GM21576 (cell line): ENCODE results near the gene TAF8.
"Not testable (repeated sequence)": the region's sequence is repeated elsewhere in the genome, so short reads cannot be mapped to it uniquely, and the experiment has no call there.

ENCODE experiments used
- ATAC-seq: cut with Tn5 transposase; IDR thresholded peaks from one replicate; pipeline ENCODE4 v1.9.1; 2021; ENCODE audit warnings: mild to moderate bottlenecking, moderate library complexity; ENCODE audit not compliant: unreplicated experiment

TAF8 gene

GRCh38 chr6:42050297-42051267 is at the start of gene TAF8:
TAF8 (plus strand) TSS chr6:42050524; CDS start chr6:42050542, 18 bp downstream.
- ATAC-seq: peak; percentile 65

- ATAC-seq: no peak
Measured at GRCh38 chr6:42001506-42001905, 48.8 kb upstream of the TAF8 start.

GRCh38 chr6:42003658-42004057 is 46.7 kb upstream of the TAF8 start:
- not testable (repeated sequence) for ATAC-seq

GRCh38 chr6:42007286-42008137 is 42.8 kb upstream of the TAF8 start:
- no peak for ATAC-seq

GRCh38 chr6:42008138-42008528 is 42.2 kb upstream of the TAF8 start:
- not testable (repeated sequence) for ATAC-seq

- ATAC-seq: no peak
Measured at GRCh38 chr6:42009844-42010184, 40.5 kb upstream of the TAF8 start.

- ATAC-seq: peak; percentile 44
Measured at GRCh38 chr6:42010185-42010891, 40.0 kb upstream of the TAF8 start.

GRCh38 chr6:42010909-42011308 is 39.4 kb upstream of the TAF8 start:
- no peak for ATAC-seq

- ATAC-seq: no peak
Measured at GRCh38 chr6:42012501-42013133, 37.7 kb upstream of the TAF8 start.

- no peak for ATAC-seq
Measured at GRCh38 chr6:42013134-42013516, 37.2 kb upstream of the TAF8 start.

GRCh38 chr6:42017021-42017643 is 33.2 kb upstream of the TAF8 start:
- ATAC-seq: no peak

GRCh38 chr6:42020967-42021366 is 29.4 kb upstream of the TAF8 start:
- no peak for ATAC-seq

- ATAC-seq: peak; percentile 36
Measured at GRCh38 chr6:42021847-42022754, 28.2 kb upstream of the TAF8 start.

- no peak for ATAC-seq
Measured at GRCh38 chr6:42022755-42023384, 27.5 kb upstream of the TAF8 start.

- peak; percentile 68 for ATAC-seq
Measured at GRCh38 chr6:42025066-42025844, 25.1 kb upstream of the TAF8 start.

- ATAC-seq: no peak
Measured at GRCh38 chr6:42025845-42026243, 24.5 kb upstream of the TAF8 start.

GRCh38 chr6:42026540-42026939 is 23.8 kb upstream of the TAF8 start:
- ATAC-seq: no peak
